T47D (cell line): ENCODE measurements around the gene NR5A2.

Experiments
- DNase-seq, 2 experiments: peaks; one replicate each; pipeline versions ENCODE4 v3.0.0 to v3.0.0-alpha.2; 2011 to 2012; ENCODE audit warnings: low read depth in 1 of 2, low spot score in 1 of 2
- JUND ChIP-seq: IDR thresholded peaks from 2 replicates; pipeline ENCODE4 v1.6.1; 2012; ENCODE audit warnings: low read depth
- in situ Hi-C: cut with HindIII; loops from 2 replicates; pipeline ENCODE4 v1.10.0; 2016; ENCODE audit warnings: low sequenced_read_pairs, low pct_unique_long_range_greater_than_20kb

NR5A2 gene

GRCh38 chr1:200191993-200192392 is 164.5 kb downstream of the NR5A2 start:
- DNase-seq, result no peak
- TF ChIP-seq JUND, result no peak
- in situ Hi-C loops, result no loop called here

- TF ChIP-seq JUND, result no peak
- DNase-seq, result no peak
- in situ Hi-C loops, result no loop called here
Measured at GRCh38 chr1:200194477-200194876, 167.0 kb downstream of the NR5A2 start.

- DNase-seq, result peak in 1 of 2 experiments; percentile 39
- in situ Hi-C loops, result no loop called here
- no peak for TF ChIP-seq JUND
Measured at GRCh38 chr1:200198236-200198635, 170.7 kb downstream of the NR5A2 start.

GRCh38 chr1:200205216-200205995 is 177.9 kb downstream of the NR5A2 start:
- DNase-seq, result no peak
- TF ChIP-seq JUND, result no peak
- in situ Hi-C loops, result no loop called here

GRCh38 chr1:200206340-200206739 is 178.8 kb downstream of the NR5A2 start:
- DNase-seq, result no peak
- in situ Hi-C loops, result no loop called here
- TF ChIP-seq JUND, result no peak

- in situ Hi-C loops, result no loop called here
- DNase-seq, result no peak
- TF ChIP-seq JUND, result no peak
Measured at GRCh38 chr1:200206761-200207160, 179.3 kb downstream of the NR5A2 start.

- in situ Hi-C loops, result no loop called here
- TF ChIP-seq JUND, result no peak
- DNase-seq, result no peak
Measured at GRCh38 chr1:200207711-200208126, 180.2 kb downstream of the NR5A2 start.

- no peak for TF ChIP-seq JUND
- no peak for DNase-seq
- in situ Hi-C loops, result no loop called here
Measured at GRCh38 chr1:200211157-200211556, 183.6 kb downstream of the NR5A2 start.

GRCh38 chr1:200213392-200213791 is 185.9 kb downstream of the NR5A2 start:
- no peak for DNase-seq
- in situ Hi-C loops, result no loop called here
- no peak for TF ChIP-seq JUND

GRCh38 chr1:200213921-200214320 is 186.4 kb downstream of the NR5A2 start:
- TF ChIP-seq JUND, result no peak
- in situ Hi-C loops, result no loop called here

GRCh38 chr1:200215350-200215749 is 187.8 kb downstream of the NR5A2 start:
- TF ChIP-seq JUND, result no peak
- in situ Hi-C loops, result no loop called here

More at GRCh38 chr1:200213921-200214320, 186.4 kb downstream of the NR5A2 start:
- DNase-seq, result no peak

GRCh38 chr1:200217703-200218102 is 190.2 kb downstream of the NR5A2 start:
- peak in 1 of 2 experiments; percentile 84 for DNase-seq
- TF ChIP-seq JUND, result no peak
- in situ Hi-C loops, result no loop called here

More at GRCh38 chr1:200215350-200215749, 187.8 kb downstream of the NR5A2 start:
- no peak for DNase-seq

- no peak for DNase-seq
- in situ Hi-C loops, result no loop called here
- no peak for TF ChIP-seq JUND
Measured at GRCh38 chr1:200221614-200222282, 194.2 kb downstream of the NR5A2 start.
